D721Med (cell line): ENCODE data around the gene ANKRD23.

ENCODE experiments used
- DNase-seq: peaks from one replicate; pipeline ENCODE4 v3.0.0; 2011; ENCODE audit warnings: low spot score; ENCODE audit not compliant: insufficient read length
- FAIRE-seq: peaks from 2 replicates; lab custom pipeline; 2011; peaks lifted over from hg19 to GRCh38; lab: Jason Lieb, UNC
- TF ChIP-seq, protein P1 (sequence below): IDR thresholded peaks from 2 replicates; pipeline ENCODE4 v1.5.1; 2012; ENCODE audit warnings: mild to moderate bottlenecking, control low read depth; ENCODE audit not compliant: insufficient read depth; ENCODE audit errors: missing control alignments

Gene ANKRD23

DNA sequence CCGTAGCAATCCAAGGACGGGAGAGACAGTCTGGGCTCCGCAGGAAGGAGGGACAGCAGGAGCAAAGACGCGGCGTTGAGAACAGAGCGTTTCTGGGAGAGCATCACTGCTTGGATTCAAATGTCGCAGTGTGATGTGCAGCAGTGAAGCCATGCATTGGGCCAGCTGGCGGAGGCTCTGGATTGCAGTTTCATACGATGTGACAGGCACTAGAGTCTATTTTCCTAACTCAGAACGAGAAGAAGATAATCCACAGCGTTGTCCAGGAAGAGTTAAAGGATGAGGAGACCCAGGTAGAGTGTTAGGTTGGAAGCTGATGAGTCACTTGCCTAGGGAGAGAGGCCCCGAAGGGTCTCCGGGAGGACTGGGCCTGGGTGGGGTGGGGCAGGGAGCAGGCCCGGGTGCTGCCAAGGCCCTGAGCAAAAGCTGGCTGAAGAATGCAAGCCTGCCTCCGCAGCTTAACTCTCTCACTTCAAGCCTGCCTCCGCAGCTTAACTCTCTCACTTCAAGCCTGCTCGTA is 43.7 kb upstream of the ANKRD23 start:
- DNase-seq, result no peak
- no peak for FAIRE-seq
- TF ChIP-seq, protein P1, sequence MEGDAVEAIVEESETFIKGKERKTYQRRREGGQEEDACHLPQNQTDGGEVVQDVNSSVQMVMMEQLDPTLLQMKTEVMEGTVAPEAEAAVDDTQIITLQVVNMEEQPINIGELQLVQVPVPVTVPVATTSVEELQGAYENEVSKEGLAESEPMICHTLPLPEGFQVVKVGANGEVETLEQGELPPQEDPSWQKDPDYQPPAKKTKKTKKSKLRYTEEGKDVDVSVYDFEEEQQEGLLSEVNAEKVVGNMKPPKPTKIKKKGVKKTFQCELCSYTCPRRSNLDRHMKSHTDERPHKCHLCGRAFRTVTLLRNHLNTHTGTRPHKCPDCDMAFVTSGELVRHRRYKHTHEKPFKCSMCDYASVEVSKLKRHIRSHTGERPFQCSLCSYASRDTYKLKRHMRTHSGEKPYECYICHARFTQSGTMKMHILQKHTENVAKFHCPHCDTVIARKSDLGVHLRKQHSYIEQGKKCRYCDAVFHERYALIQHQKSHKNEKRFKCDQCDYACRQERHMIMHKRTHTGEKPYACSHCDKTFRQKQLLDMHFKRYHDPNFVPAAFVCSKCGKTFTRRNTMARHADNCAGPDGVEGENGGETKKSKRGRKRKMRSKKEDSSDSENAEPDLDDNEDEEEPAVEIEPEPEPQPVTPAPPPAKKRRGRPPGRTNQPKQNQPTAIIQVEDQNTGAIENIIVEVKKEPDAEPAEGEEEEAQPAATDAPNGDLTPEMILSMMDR, result no peak

DNA sequence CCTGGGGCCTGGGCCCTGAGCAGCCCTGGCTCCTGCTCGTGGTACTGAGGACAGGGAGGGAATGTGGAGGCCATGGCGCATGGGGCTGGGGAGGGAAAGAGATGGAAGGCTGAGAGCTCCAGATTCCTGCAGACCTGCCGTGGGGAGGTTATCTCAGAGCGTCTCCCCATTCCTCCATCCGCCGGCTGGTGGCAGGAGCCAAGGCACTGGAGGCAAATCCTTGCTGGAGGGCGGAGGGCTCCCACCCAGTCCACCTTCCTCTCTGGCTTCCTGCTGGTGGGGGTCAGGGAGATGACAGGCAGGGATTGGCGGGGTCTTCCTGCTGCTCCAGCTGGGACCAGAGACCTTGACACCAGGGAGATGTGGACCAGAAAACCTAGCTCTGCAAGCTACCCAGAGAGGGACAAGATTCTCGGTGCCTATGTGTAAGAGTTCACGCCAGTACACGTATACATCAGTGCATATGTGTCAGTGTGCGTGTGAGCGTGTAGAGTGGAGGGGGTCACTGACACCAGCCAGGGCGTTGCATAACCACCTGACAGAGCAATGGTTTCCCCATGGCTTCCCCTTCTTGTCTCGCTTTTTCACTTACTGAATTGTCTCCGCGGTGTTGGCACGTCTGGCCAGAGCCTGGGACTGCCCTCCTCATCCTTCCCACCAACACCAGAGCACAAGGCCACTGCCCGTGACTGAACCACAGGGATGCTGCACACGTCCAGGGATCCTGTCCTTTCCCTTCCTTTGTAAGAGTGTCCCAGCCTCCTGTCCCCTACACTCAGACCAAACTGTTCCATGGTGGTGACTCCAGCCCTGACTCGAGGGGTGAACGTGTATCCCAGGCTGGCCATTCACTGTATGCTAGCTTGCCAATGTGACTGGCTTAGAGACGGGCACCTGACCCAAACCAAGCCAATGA is 41.9 kb upstream of the ANKRD23 start:
- DNase-seq (no peak), FAIRE-seq (no peak)
- TF ChIP-seq, protein P1, result no peak

DNA sequence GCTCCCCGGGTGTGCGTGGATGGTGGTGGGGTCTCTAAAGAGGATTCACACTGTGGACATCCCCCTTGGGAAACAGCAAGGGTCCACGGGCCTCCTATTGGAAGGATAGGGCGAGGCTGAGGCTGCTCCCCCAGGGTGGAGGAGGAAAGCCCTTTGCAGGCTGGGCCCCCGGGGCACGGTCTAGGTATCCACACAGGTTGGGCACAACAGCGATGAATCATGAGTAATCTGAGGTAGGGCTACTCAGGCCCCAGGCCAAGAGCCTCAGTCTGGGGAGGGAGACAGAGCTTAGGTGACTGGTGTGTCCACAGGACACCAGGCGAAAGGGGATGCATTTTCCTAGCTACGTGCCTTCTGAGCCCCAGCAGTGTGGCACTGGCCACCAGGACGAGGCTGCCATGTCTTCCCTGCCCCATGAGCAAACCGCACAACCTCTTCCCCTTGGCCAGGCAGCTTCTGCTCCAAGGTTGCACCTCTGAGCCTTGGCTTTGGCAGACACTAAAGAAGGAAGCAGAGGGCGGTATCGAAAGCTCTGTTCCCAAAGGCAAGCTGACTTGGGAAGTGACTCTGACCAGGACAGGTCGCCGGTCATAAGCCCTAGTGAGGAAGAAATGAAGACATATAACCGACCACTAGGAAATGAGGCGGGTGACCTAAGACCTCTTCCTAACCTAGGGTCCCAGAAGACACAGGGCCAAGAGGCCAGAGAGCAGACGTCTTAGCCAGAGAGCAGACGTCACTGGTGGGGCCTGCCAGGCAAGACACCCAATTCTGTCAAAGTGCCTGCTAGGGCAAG is 40.7 kb upstream of the ANKRD23 start:
- no peak for DNase-seq
- TF ChIP-seq, protein P1, result no peak
- no peak for FAIRE-seq

DNA sequence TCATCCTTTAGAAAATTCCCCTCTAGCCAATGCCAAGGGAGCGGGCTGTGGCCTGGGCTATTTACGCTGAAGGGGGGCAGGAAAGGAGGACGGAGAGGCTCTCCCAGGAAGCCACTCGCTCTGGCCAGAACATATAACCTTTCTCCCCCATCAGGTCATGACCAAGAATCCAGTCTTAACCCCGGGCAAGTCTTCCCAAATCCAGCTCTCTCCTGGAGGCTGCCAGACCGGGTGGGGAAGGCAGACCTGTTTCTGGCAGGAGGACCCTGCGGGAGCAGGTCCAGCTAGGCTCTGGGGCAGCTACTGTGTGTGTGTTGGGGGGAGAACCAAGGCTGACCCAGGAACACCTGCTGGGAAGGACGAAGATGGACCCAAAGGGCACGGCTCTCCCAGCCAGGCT is 39.5 kb upstream of the ANKRD23 start:
- TF ChIP-seq, protein P1, result no peak
- FAIRE-seq (no peak), DNase-seq (no peak)

- TF ChIP-seq, protein P1, result no peak
- no peak for DNase-seq
- no peak for FAIRE-seq
Observed at GRCh38 chr2:96882906-96883305, 39.1 kb upstream of the ANKRD23 start.

- TF ChIP-seq, protein P1, result no peak
- no peak for FAIRE-seq
- no peak for DNase-seq
Observed at GRCh38 chr2:96882230-96882629, 38.4 kb upstream of the ANKRD23 start.
